ENCODE results near the gene CNTNAP2.
"Not testable (repeated sequence)": the region's sequence is repeated elsewhere in the genome, so short reads cannot be mapped to it uniquely, and the experiment has no call there.

The CNTNAP2 gene

GRCh38 chr7:148397985-148398384, 2281.4 kb downstream of the CNTNAP2 start:
- DNase-seq (ENCODE audit: low spot score): no peak

DNA sequence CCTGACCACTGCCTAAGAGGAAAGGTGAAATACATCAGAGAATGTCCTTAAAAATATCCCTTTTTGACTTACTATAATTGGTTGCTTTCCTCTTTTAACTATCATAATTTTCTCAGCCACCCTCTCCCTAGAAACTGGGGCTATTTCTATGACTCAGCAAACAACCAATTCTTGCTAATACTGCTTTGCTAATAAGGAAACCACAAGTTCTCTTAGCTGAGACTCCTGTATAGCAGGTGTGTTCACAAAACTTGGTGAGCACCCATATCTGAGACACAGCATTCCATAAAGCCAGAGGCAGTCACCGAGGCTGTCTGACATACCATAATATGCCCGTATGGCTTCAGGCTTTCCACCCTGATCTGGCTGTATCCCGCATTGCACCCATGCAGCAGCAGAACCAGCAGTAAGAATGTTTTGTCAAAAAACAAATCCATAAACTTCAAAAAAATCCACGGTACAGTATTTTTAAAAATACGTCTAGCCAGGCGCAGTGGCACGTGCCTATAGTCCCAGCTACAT, 2282.3 kb downstream of the CNTNAP2 start:
- no peak for DNase-seq (ENCODE audit: low spot score)

- no peak for DNase-seq (ENCODE audit: low spot score)
Measured at GRCh38 chr7:148400101-148400500, 2283.5 kb downstream of the CNTNAP2 start.

DNA sequence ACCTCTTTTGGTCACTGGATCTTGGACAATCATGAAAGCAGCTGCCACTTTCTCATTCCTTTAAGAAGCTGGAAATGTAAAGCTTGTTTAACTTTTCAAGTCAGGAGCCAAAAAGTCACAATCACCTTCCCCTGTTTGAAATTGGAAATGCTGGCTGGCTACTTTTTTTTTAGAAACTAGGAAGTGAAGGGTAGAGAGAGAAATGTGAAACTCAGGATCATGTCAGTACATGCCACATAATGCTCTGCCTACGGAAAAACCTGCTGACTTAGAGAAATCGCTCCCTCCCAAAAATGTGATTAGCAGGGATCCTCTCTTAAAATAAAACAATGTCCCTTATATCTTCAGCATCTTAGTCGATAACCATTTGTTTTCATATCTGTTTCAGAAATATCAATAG, 2285.6 kb downstream of the CNTNAP2 start:
- no peak for DNase-seq (ENCODE audit: low spot score)

DNA sequence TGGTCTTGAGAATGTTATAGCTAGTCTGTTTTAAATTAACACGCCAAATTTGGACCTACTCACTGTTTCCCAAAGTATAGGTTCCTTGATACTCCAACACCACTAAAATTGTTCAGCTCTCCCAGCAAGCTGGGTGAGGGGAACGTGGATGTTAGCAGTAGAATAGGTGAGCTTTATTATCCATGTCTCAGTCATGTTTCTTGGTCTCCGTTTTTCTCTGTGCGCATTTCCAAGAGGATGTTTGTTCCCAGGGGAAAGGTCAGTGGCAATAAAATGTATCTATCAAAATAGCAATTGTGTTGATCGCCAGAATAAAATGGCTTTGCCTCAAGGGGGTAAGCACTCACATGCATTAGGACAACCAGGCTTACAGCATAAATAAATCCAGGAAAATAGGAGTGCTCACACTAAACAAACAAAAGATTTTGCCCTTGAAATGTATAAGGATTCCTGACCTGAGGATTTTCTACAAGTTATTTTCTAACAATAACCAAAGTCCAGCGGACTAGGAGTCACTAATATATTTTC, 2286.9 kb downstream of the CNTNAP2 start:
- DNase-seq (ENCODE audit: low spot score): no peak

DNA sequence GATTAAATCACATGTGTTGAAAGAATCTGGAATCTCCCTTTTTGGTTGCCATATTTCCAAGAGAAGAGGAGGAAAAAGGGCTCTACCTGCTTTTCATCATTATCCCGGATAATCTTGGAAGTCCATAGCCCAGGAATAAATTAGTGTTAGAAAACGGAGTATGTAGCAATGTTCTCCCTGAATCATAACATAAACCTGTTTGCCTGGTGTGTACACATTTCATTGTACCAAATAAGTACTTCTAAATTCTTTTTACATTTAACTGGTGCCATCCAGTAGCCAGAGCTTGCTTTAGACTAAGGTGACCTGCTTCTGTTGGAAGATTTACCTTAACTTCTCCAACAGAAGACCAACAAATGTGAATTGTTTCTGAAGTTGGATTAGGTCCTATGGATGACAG, 2291.7 kb downstream of the CNTNAP2 start:
- no peak for DNase-seq (ENCODE audit: low spot score)

- no peak for DNase-seq (ENCODE audit: low spot score)
Measured at GRCh38 chr7:148410905-148411304, 2294.3 kb downstream of the CNTNAP2 start.

GRCh38 chr7:148412691-148413090, 2296.1 kb downstream of the CNTNAP2 start:
- DNase-seq (ENCODE audit: low spot score): no peak

GRCh38 chr7:148419856-148420832, 2303.5 kb downstream of the CNTNAP2 start:
- DNase-seq (ENCODE audit: low spot score): no peak

DNA sequence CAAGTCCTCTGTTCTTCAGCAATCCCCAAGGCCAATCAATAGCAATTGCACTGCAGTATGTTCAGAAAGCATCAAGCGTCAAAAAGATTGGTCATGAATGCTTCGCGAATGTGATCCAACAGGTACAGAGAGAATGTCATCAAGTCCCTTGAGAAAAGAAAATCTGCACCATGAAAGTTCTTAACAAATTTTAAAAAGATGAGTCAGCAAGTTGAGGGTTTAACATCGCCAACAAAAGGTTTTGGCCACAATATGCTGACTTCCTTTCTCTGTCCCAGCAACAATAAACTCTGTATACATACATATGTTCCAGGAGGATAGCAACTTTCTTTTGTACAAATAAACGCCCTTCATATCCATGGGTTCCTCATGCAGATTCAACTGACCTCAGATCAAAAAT, 2305.4 kb downstream of the CNTNAP2 start:
- DNase-seq (ENCODE audit: low spot score): no peak

DNA sequence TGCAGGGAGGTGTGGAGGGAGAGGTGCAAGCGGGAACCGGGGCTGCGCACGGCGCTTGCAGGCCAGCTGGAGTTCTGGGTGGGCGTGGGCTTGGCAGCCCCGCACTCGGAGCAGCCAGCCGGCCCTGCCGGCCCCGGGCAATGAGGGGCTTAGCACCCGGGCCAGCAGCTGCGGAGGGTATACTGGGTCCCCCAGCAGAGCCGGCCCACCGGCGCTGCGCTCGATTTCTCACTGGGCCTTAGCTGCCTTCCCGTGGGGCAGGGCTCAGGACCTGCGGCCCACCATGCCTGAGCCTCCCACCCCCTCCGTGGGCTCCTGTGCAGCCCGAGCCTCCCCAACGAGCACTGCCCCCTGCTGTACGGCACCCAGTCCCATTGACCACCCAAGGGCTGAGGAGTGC, 2309.8 kb downstream of the CNTNAP2 start:
- DNase-seq (ENCODE audit: low spot score): not testable (repeated sequence)

GRCh38 chr7:148430690-148431089, 2314.1 kb downstream of the CNTNAP2 start:
- not testable (repeated sequence) for DNase-seq (ENCODE audit: low spot score)

DNA sequence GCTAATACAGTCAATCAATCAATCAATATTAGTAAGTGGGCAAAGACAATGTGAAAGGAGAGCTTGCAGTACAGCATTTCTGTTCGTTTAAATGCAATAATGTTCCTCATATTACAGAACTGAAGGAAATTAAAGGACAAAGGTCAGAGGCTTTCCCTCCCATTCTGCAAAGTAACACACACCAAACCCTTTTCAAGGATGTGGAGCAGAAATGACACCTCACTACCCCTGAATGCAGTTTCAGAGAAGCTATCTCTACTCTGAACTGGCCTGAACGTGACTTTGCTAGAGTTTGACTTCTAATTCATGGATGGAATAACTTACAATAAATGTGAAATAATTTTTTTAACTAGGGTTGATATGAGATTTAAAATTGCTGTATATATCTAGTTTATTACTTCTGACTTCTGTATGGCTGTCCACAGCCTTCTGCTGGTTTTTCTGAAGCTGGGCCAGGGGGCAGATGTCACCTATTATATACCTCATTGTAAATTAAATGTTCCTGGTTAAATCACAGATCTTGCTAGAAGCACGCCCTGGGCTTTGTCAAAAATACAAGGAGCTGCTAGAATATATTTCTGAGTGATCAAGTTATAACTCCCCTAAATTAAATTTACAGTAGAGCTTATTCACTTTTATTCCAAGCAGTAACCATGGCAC, 2317.1 kb downstream of the CNTNAP2 start:
- no peak for DNase-seq (ENCODE audit: low spot score)

DNA sequence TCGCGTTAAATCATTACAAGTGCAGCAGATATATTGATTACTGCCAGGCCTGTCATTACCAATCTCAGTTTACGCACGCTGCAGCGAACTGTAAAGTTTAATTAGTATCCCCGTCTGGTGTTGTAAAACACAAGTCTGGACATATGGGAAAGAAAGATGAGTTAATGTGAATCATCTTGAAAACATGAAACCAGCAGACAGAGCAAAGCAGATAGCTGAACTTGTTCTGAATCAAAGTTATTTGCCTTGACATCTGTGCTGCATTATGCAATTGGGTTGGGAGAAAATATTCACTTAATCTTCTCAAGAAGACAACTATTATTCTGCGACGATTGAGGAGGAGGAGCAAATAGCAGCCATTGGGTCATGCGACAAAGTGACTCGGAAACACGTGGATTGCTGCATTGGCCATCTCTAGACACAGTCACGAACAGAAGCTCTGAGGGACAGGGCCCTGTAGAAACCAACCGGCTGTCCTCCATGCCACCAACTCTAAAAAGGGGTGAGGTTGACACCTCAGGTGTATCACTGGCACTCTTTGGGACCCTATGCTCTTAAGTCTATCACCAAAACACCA, 2317.7 kb downstream of the CNTNAP2 start:
- no peak for DNase-seq (ENCODE audit: low spot score)

DNA sequence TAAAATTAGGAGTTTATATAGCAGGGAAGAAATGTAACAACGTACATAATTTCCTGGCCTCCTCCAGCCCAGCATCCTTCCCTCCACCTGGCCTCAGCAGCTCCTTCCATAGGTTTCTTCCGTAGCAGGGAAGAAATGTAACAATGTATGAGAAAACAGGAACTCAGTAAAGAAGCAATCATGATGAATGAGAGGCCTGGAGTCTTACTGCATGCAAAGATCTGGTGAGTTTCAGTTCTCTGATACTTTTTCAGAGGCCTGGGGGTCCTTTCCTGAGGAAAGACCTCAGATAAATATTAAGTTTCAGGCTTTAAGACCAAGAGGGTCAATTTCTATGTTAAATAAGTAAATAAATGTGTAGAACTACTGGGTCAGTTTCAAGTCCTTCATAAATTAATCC, 2318.3 kb downstream of the CNTNAP2 start:
- DNase-seq (ENCODE audit: low spot score): no peak

DNA sequence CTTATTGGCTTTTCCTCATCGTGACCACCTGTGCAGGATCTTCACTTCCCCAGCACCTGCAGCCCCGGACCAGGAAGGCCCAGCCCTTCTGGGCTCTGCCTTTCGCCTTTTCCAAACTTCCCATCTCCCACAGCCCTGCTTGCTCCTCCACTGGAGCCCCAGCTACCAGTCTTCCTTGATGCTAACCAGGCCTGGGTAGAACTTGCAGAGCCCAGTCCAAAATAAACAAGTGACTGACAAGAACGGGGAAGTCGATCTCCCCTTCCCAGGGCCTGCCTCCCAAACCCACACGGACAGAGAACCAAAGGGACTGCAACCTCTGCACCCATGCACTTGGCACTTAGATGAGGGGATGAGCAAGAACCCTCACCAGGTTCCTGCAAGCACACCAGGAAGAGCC, 2319.1 kb downstream of the CNTNAP2 start:
- DNase-seq (ENCODE audit: low spot score): no peak

DNA sequence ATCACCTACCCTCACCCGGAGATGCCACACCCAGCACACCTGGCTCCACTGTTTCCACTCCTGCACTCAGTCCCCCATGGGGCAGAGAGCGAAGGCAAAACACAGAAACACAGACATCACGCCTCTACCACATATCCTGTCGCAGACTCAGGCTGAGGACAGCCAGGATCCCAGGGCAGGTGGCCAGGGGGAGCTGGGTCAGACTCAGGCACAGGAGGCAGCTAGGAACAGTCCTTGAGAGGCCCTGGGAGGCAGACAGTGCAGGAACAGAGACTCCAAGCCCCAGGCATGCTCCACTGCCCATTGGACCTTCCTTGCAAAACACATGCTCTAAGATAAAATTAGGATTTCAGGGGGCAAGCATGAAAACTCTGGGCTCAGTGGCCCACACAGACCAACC, 2319.5 kb downstream of the CNTNAP2 start:
- no peak for DNase-seq (ENCODE audit: low spot score)

DNA sequence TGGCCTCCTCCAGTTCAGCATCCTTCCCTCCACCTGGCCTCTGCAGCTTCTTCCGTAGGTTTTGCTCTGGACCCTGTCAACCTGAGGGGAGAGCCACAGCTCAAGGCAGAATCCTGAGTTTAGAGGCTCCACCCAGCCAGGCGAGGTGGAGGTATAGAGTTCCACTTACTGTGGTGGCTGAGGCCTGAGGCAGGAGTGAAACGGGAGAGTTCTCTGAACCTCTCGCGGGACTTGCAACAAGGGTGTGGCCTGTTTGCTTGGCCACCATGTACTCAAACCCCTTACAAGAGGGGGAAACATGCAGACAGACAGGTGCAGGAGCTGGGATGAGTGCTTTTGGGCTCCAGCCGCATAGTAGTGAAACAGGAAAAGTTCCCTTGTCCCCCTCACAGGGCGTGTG, 2320.0 kb downstream of the CNTNAP2 start:
- DNase-seq (ENCODE audit: low spot score): no peak

- DNase-seq (ENCODE audit: low spot score): no peak
Measured at GRCh38 chr7:148437043-148437442, 2320.4 kb downstream of the CNTNAP2 start.

DNA sequence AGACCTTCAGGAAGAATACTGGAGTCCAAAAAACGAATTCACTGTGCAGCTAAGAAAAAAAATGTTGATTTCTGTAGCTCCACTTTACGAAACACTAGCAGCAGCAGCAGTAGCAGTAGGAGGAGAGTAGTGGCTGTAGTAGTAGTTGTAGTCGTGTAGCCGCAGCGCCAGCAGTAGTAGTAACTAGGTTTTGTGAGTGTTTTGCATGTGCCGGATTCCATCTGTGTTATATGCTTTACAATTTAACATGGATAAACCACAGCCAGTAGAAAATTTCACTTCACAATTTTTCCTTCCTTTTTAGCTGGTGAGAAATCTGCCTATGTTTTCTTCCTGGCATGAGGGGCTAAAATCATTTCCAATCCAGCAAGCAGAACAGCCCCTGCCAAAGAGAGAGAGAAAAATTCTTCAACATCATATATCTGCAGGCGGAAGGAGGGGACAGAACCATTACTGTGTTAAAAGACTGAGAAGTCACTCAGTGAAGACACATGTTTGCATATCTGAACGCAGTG, 2325.6 kb downstream of the CNTNAP2 start:
- no peak for DNase-seq (ENCODE audit: low spot score)

DNA sequence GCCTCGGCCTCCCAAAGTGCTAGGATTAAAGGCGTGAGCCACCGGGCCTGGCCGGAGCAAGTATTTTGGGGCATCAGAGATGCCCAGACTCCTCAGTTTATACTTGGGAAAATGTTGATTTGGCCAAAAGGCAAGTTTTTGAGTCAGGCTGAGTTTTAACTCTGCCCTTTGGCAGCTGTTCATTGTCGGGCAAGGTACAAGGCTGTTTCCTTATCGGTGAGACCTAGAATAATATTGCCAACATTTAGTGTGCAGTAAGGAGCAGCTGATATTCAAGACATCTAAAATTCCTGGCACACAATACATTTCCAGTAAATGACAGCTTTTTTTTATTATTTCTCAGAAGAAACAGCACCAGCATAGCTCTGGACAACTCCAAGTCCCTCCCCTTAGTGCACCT, 2326.3 kb downstream of the CNTNAP2 start:
- no peak for DNase-seq (ENCODE audit: low spot score)
